KOPT-K1 (cell line): ENCODE data around the gene RUNDC3A.

ENCODE experiments used
- H3K27ac ChIP-seq: fragments of 200-600 bp; sonication (generic); 2 replicates; pipeline ENCODE4 v1.5.1; 2016; ENCODE audit warnings: antibody characterized with exemption, mild to moderate bottlenecking, low read depth, low read length; ENCODE audit not compliant: poor library complexity, severe bottlenecking
- H3K36me3 ChIP-seq: fragments of 200-600 bp; sonication (generic); 2 replicates; pipeline ENCODE4 v1.5.1; 2017; ENCODE audit warnings: antibody characterized with exemption, mild to moderate bottlenecking, low read length, moderate library complexity; ENCODE audit not compliant: insufficient read depth
- H3K9me3 ChIP-seq: fragments of 200-600 bp; sonication (generic); 2 replicates; pipeline ENCODE4 v1.5.1; 2017; ENCODE audit warnings: antibody characterized with exemption, low read length, mild to moderate bottlenecking; ENCODE audit not compliant: insufficient read depth, poor library complexity, severe bottlenecking

Gene RUNDC3A

GRCh38 chr17:44310188-44310587, 1.8 kb downstream of the RUNDC3A start:
- Histone ChIP-seq H3K9me3 (no peaks in the 10 kb centered on the region), H3K36me3 (no peaks in the 10 kb centered on the region), H3K27ac (no peak overlapping the region)

- Histone ChIP-seq H3K36me3 (no peaks in the 10 kb centered on the region), H3K27ac (no peak overlapping the region), H3K9me3 (no peaks in the 10 kb centered on the region)
Observed at GRCh38 chr17:44310609-44311376, 2.4 kb downstream of the RUNDC3A start.

GRCh38 chr17:44311562-44312181, 3.3 kb downstream of the RUNDC3A start:
- H3K27ac ChIP-seq: no peak overlapping the region
- H3K9me3 ChIP-seq: no peaks in the 10 kb centered on the region
- no peaks in the 10 kb centered on the region for H3K36me3 ChIP-seq

- Histone ChIP-seq H3K9me3 (no peaks in the 10 kb centered on the region), H3K36me3 (no peaks in the 10 kb centered on the region), H3K27ac (no peak overlapping the region)
Observed at GRCh38 chr17:44312396-44313104, 4.1 kb downstream of the RUNDC3A start.

GRCh38 chr17:44314031-44314430, 5.6 kb downstream of the RUNDC3A start:
- Histone ChIP-seq H3K27ac (no peak overlapping the region), H3K9me3 (no peaks in the 10 kb centered on the region), H3K36me3 (no peaks in the 10 kb centered on the region; the same call in 1 of the 2 replicates)

GRCh38 chr17:44314524-44314868, 6.1 kb downstream of the RUNDC3A start:
- Histone ChIP-seq H3K36me3 (peaks cover 4% of the 10 kb centered on the region; the same call in 1 of the 2 replicates), H3K9me3 (no peaks in the 10 kb centered on the region), H3K27ac (no peak overlapping the region)

GRCh38 chr17:44314869-44315661, 6.7 kb downstream of the RUNDC3A start:
- peaks cover 10% of the 10 kb centered on the region; the same call in 1 of the 2 replicates for H3K36me3 ChIP-seq
- H3K27ac ChIP-seq: no peak overlapping the region
- H3K9me3 ChIP-seq: no peaks in the 10 kb centered on the region

GRCh38 chr17:44315760-44316731, 7.6 kb downstream of the RUNDC3A start:
- Histone ChIP-seq H3K9me3 (no peaks in the 10 kb centered on the region), H3K27ac (no peak overlapping the region), H3K36me3 (peaks cover 20% of the 10 kb centered on the region; the same call in 1 of the 2 replicates)

GRCh38 chr17:44317545-44317944, 9.1 kb downstream of the RUNDC3A start:
- H3K27ac ChIP-seq: no peak overlapping the region
- no peaks in the 10 kb centered on the region for H3K9me3 ChIP-seq
- peaks cover 35% of the 10 kb centered on the region; the same call in 1 of the 2 replicates for H3K36me3 ChIP-seq

GRCh38 chr17:44318077-44318892, 9.9 kb downstream of the RUNDC3A start:
- no peak overlapping the region for H3K27ac ChIP-seq
- H3K9me3 ChIP-seq: no peaks in the 10 kb centered on the region
- peaks cover 35% of the 10 kb centered on the region; the same call in 1 of the 2 replicates for H3K36me3 ChIP-seq

GRCh38 chr17:44320066-44320465, 11.7 kb downstream of the RUNDC3A start:
- H3K27ac ChIP-seq: no peak overlapping the region
- H3K36me3 ChIP-seq: peaks cover 35% of the 10 kb centered on the region; the same call in 1 of the 2 replicates
- H3K9me3 ChIP-seq: no peaks in the 10 kb centered on the region

- Histone ChIP-seq H3K9me3 (no peaks in the 10 kb centered on the region), H3K36me3 (peaks cover 35% of the 10 kb centered on the region; the same call in 1 of the 2 replicates), H3K27ac (no peak overlapping the region)
Observed at GRCh38 chr17:44321246-44322120, 13.1 kb downstream of the RUNDC3A start.
